ENCODE measurements around the gene GPR160. TPM values are rescaled to one million over a fixed set of nuclear protein-coding genes. Genes with fewer than 3 reads are reported as not detected.

GPR160 gene
- total and polyA plus RNA-seq, 9 of the 15 experiments (the other 6 are each of a cell fraction or from before 2014, with no cell fraction given), result 1.3 to 10.5 (median 8.3) TPM

- 0 out of 2 replicates have a peak, but pooled peaks have one; percentile 37 for TF ChIP-seq POLR2AphosphoS2 (IDR thresholded peaks at IDR 0.05; ENCODE audit: low read length)
- no peak for TF ChIP-seq TCF7 (IDR thresholded peaks at IDR 0.05; ENCODE audit: borderline replicate concordance)
- CTCF ChIA-PET (ENCODE audit: low intra/inter-chr PET ratio), result no interaction called here
- intact Hi-C loops (cut with micrococcal nuclease), result no loop called here
These were observed 45.5 kb downstream of the GPR160 start for GRCh38 chr3:170083343-170083742.

GRCh38 chr3:170085396-170085795 is 47.6 kb downstream of the GPR160 start:
- CTCF ChIA-PET (ENCODE audit: low intra/inter-chr PET ratio), result no interaction called here
- DNase-seq (ENCODE audit: extremely low read depth in 1 of 4, low spot score in 3 of 4), result no peak
- H3K27me3 ChIP-seq (ENCODE audit: control insufficient read depth in 2 of 2, insufficient read depth in 2 of 2, low read length in 2 of 2), result no peaks in the 10 kb centered on the region
- POLR2A ChIA-PET, result no interaction called here
- H4K20me1 ChIP-seq (replicated peaks; ENCODE audit: control insufficient read depth, insufficient read depth, low read length), result no peaks in the 10 kb centered on the region
- no peaks in the 10 kb centered on the region for H3K79me2 ChIP-seq (ENCODE audit: control insufficient read depth, insufficient read depth, low read length)
- in situ Hi-C loops (cut with MboI), result no loop called here
- peaks cover 30% of the 10 kb centered on the region; the same call in 2 of the 3 replicates for H3K36me3 ChIP-seq (ENCODE audit: control insufficient read depth, insufficient read depth, low read length)
- TF ChIP-seq PREB (CRISPR knock-in tag; IDR thresholded peaks at IDR 0.05) (no peak), MAFK (IDR thresholded peaks at IDR 0.05; ENCODE audit: low read length) (peak; percentile 88), SNAPC5 (CRISPR knock-in tag; IDR thresholded peaks at IDR 0.05) (no peak), C11orf30 (IDR thresholded peaks at IDR 0.05; ENCODE audit: low read depth) (peak; percentile 88), ZNF277 (CRISPR knock-in tag; IDR thresholded peaks at IDR 0.05; ENCODE audit: borderline replicate concordance) (no peak), MAFG (tag; conservative IDR thresholded peaks at IDR 0.05) (peak; percentile 83), ZNF316 (IDR thresholded peaks at IDR 0.05) (peak; percentile 94), MAFF (IDR thresholded peaks at IDR 0.05; ENCODE audit: low read length) (peak; percentile 86), U2AF1 (optimal IDR thresholded peaks at IDR 0.05; ENCODE audit: low read depth, low read length) (no peak), NFE2 (IDR thresholded peaks at IDR 0.05; ENCODE audit: low read depth) (peak; percentile 48)
- WGBS (ENCODE audit: insufficient coverage, low coverage, missing lambda C conversion rate), result 92% methylated on average over 6 of the region's 6 CpGs
- BruUV-seq (replicated peaks), result no TSS peak
- H3K27ac ChIP-seq (ENCODE audit: extremely low read depth, low read depth, low read length), result no peak overlapping the region
- no peak for FAIRE-seq
- intact Hi-C loops (cut with micrococcal nuclease), result no loop called here
- no peak overlapping the region for H3K4me2 ChIP-seq (ENCODE audit: insufficient read depth, low read length)
- no peak overlapping the region for H2AFZ ChIP-seq (ENCODE audit: low read depth, low read length)
- no peaks in the 10 kb centered on the region for H3K4me1 ChIP-seq (replicated peaks in 1 of 2; ENCODE audit: control insufficient read depth in 2 of 2, insufficient read depth in 2 of 2, low read length in 2 of 2)
- H3K4me3 ChIP-seq, result no peak overlapping the region
- no peaks in the 10 kb centered on the region for H3K9me3 ChIP-seq (replicated peaks; ENCODE audit: control insufficient read depth, insufficient read depth, low read depth, low read length)
- no peaks in the 10 kb centered on the region for H3K9me1 ChIP-seq (ENCODE audit: control insufficient read depth, insufficient read depth, low read length)
- no peak overlapping the region for H3K9ac ChIP-seq (ENCODE audit: insufficient read depth in 1 of 2, low read depth in 2 of 2, low read length in 2 of 2)
- ATAC-seq, result no peak

More at GRCh38 chr3:170083343-170083742, 45.5 kb downstream of the GPR160 start:
- H3K27ac ChIP-seq (ENCODE audit: extremely low read depth, low read depth, low read length), result no peak overlapping the region
- no peak for FAIRE-seq
- H3K27me3 ChIP-seq (ENCODE audit: control insufficient read depth in 2 of 2, insufficient read depth in 2 of 2, low read length in 2 of 2), result no peaks in the 10 kb centered on the region
- H3K36me3 ChIP-seq (ENCODE audit: control insufficient read depth, insufficient read depth, low read length), result peaks cover 25% of the 10 kb centered on the region; the same call in 2 of the 3 replicates
- no peaks in the 10 kb centered on the region for H4K20me1 ChIP-seq (replicated peaks; ENCODE audit: control insufficient read depth, insufficient read depth, low read length)
- H3K4me3 ChIP-seq, result no peak overlapping the region
- no peaks in the 10 kb centered on the region for H3K9me3 ChIP-seq (replicated peaks; ENCODE audit: control insufficient read depth, insufficient read depth, low read depth, low read length)
- WGBS (ENCODE audit: insufficient coverage, low coverage, missing lambda C conversion rate), result 100% methylated on average over 1 of the region's 1 CpG
- H3K79me2 ChIP-seq (ENCODE audit: control insufficient read depth, insufficient read depth, low read length), result no peaks in the 10 kb centered on the region
- BruUV-seq (replicated peaks), result no TSS peak
- no peak overlapping the region for H3K4me2 ChIP-seq (ENCODE audit: insufficient read depth, low read length)
- H3K9ac ChIP-seq (ENCODE audit: insufficient read depth in 1 of 2, low read depth in 2 of 2, low read length in 2 of 2), result no peak overlapping the region
- POLR2A ChIA-PET, result interaction anchor here (0.9 kb wide), 1 partner anchor 10 kb away, joined by 3 read pairs; no protein-coding TSS in a partner anchor
- no peak overlapping the region for H2AFZ ChIP-seq (ENCODE audit: low read depth, low read length)
- no peak for DNase-seq (ENCODE audit: extremely low read depth in 1 of 4, low spot score in 3 of 4)
- H3K9me1 ChIP-seq (ENCODE audit: control insufficient read depth, insufficient read depth, low read length), result no peaks in the 10 kb centered on the region
- no peaks in the 10 kb centered on the region for H3K4me1 ChIP-seq (replicated peaks in 1 of 2; ENCODE audit: control insufficient read depth in 2 of 2, insufficient read depth in 2 of 2, low read length in 2 of 2)
- no peak for ATAC-seq
- in situ Hi-C loops (cut with MboI), result no loop called here

Data from K562 (cell line).